ENCODE data around the gene EGFR. TPM values are rescaled to one million over a fixed set of nuclear protein-coding genes. Genes with fewer than 3 reads are reported as not detected.

Gene EGFR
- polyA plus RNA-seq, 1 experiment: 62.6 TPM

DNA sequence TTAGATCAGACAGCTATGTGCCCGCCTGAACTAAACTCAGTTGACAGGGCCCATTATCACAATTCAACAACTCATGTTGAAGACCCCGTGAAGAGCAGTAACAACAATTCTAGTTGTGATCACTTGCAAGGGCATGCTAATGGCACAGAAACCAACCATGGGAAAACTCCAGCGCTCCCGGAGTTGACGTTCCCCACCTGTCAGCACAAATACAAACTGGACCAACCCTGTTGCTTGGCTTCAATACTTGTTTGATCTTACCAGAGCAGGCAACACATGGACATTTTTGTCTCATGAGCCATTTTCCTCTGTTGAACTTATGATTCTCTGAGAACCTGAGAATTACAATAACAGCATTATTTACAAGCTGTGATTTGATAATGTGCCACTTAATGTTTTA lies 227.4 kb downstream of the EGFR start:
- no peak for DNase-seq (ENCODE audit: low read depth, low spot score)
- TF ChIP-seq, protein P1, sequence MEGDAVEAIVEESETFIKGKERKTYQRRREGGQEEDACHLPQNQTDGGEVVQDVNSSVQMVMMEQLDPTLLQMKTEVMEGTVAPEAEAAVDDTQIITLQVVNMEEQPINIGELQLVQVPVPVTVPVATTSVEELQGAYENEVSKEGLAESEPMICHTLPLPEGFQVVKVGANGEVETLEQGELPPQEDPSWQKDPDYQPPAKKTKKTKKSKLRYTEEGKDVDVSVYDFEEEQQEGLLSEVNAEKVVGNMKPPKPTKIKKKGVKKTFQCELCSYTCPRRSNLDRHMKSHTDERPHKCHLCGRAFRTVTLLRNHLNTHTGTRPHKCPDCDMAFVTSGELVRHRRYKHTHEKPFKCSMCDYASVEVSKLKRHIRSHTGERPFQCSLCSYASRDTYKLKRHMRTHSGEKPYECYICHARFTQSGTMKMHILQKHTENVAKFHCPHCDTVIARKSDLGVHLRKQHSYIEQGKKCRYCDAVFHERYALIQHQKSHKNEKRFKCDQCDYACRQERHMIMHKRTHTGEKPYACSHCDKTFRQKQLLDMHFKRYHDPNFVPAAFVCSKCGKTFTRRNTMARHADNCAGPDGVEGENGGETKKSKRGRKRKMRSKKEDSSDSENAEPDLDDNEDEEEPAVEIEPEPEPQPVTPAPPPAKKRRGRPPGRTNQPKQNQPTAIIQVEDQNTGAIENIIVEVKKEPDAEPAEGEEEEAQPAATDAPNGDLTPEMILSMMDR (IDR thresholded peaks at IDR 0.05; ENCODE audit: low read depth, low read length): no peak
- POLR2A ChIA-PET: no interaction called here
- Histone ChIP-seq H3K9me3 (ENCODE audit: control insufficient read depth, insufficient read depth, low read length) (no peaks in the 10 kb centered on the region), H3K4me3 (ENCODE audit: low read depth, low read length) (no peak overlapping the region), H3K27ac (ENCODE audit: low read depth, low read length) (no peak overlapping the region), H3K27me3 (ENCODE audit: control insufficient read depth, insufficient read depth, low read length) (no peaks in the 10 kb centered on the region)
- CTCF ChIA-PET: interaction anchor here (0.7 to 3.3 kb wide), 4 partner anchors 9 to 487 kb away, joined by 3 to 25 read pairs (median 4); partner anchors contain the start of gene SEC61G

DNA sequence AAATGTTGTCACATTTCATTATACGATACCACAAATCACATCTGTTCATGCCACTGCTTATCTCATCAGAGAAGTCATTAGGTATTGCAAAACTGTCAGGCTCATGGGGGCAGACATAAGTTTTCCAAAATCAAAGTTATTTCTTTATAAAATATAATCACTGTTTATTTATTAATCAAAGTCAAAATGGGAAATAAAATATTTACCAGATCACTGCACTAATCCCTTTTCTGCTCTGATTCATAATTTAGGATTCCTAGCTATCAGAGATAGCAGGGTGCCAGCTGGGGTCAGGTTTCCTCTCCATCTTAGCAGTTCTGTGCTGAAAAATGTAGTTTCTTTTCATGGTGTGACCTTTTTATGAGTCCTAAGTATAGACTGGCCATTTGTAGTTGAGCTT lies 228.6 kb downstream of the EGFR start:
- DNase-seq (ENCODE audit: low read depth, low spot score): no peak
- Histone ChIP-seq H3K4me3 (ENCODE audit: low read depth, low read length) (no peak overlapping the region), H3K9me3 (ENCODE audit: control insufficient read depth, insufficient read depth, low read length) (no peaks in the 10 kb centered on the region), H3K27ac (ENCODE audit: low read depth, low read length) (no peak overlapping the region), H3K27me3 (ENCODE audit: control insufficient read depth, insufficient read depth, low read length) (no peaks in the 10 kb centered on the region)
- POLR2A ChIA-PET: interaction anchor here (0.5 to 0.9 kb wide), 2 partner anchors 114 to 120 kb away, joined by 3 to 5 read pairs; no protein-coding TSS in a partner anchor
- CTCF ChIA-PET: interaction anchor here (0.6 to 3.6 kb wide), 4 partner anchors 9 to 488 kb away, joined by 3 to 26 read pairs (median 3); partner anchors contain the start of gene SEC61G
- TF ChIP-seq, protein P1 (IDR thresholded peaks at IDR 0.05; ENCODE audit: low read depth, low read length): no peak

DNA sequence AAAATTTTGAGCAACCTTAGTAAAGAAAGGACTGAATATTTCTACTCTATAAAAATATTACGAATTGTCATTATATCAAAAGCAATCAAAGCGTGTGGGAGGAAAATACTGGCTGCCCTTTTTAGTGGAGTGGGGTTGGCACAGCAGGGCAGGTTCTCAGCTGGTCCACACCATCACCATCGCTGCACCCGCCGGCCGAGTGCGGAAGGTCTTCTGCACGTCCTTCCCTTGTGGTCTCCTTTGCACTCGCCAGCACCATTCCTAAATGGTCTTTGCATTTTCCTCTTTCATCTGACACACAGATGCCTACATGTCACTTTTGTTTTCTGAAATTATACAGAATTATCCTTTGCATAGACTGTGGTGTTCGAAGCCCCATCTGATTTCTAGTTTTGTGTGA lies 229.7 kb downstream of the EGFR start:
- no peak for DNase-seq (ENCODE audit: low read depth, low spot score)
- Histone ChIP-seq H3K27me3 (ENCODE audit: control insufficient read depth, insufficient read depth, low read length) (no peaks in the 10 kb centered on the region), H3K4me3 (ENCODE audit: low read depth, low read length) (no peak overlapping the region), H3K27ac (ENCODE audit: low read depth, low read length) (no peak overlapping the region), H3K9me3 (ENCODE audit: control insufficient read depth, insufficient read depth, low read length) (no peaks in the 10 kb centered on the region)
- TF ChIP-seq, protein P1 (IDR thresholded peaks at IDR 0.05; ENCODE audit: low read depth, low read length): no peak
- ChIA-PET CTCF (interaction anchor here (3.6 kb wide), 1 partner anchor 474 kb away, joined by 26 read pairs; no protein-coding TSS in a partner anchor), POLR2A (no interaction called here)

DNA sequence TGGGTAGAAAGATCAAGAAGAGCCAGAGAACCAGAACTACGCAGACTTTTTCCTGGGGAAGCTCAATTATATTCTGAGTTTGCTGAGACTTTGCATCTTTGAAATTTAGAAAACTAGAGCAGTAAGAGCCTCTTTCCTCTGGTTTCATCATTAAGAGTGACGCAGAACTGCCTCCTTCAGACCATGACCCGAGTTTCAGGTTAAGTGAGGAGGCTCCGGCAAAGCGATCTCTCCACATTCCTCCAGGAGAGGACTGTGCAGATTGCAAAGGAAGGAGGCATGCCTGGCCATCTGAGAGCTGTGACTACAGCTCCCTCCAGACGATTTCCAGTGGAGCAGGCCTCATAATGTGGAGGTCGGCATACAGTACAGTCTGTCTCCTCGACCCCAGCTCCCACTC lies 230.5 kb downstream of the EGFR start:
- TF ChIP-seq, protein P1 (IDR thresholded peaks at IDR 0.05; ENCODE audit: low read depth, low read length): no peak
- CTCF ChIA-PET: interaction anchor here (0.7 to 3.6 kb wide), 3 partner anchors 63 to 479 kb away, joined by 3 to 26 read pairs (median 3); no protein-coding TSS in a partner anchor
- POLR2A ChIA-PET: no interaction called here
- no peak for DNase-seq (ENCODE audit: low read depth, low spot score)
- no peak overlapping the region for H3K4me3 ChIP-seq (ENCODE audit: low read depth, low read length)
- no peaks in the 10 kb centered on the region for H3K9me3 ChIP-seq (ENCODE audit: control insufficient read depth, insufficient read depth, low read length)
- no peak overlapping the region for H3K27ac ChIP-seq (ENCODE audit: low read depth, low read length)
- no peaks in the 10 kb centered on the region for H3K27me3 ChIP-seq (ENCODE audit: control insufficient read depth, insufficient read depth, low read length)

DNA sequence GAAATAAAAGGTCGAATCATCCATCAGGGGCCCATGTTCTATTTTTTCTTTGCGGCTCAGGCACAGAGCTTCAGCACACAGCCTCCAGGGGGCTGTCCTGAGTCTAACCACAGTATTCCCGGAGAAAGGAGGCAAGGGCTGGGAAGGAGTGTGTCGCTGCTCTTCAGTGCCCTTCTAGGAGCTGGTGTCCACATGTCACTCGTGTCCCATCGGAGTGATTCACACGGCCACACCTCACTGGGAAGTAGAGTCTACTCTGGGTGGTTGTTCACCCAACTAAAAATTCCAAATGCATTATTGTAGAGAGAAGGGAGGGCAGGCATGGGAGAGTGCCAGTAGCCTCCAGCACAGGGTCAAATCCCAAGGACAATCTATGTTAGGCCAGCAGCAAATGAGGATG lies 231.5 kb downstream of the EGFR start:
- POLR2A ChIA-PET: no interaction called here

More for the DNA sequence above, 231.5 kb downstream of the EGFR start:
- TF ChIP-seq, protein P1 (IDR thresholded peaks at IDR 0.05; ENCODE audit: low read depth, low read length): peak; percentile 50
- CTCF ChIA-PET: interaction anchor here (3.6 kb wide), 1 partner anchor 476 kb away, joined by 26 read pairs; no protein-coding TSS in a partner anchor
- DNase-seq (ENCODE audit: low read depth, low spot score): no peak
- Histone ChIP-seq H3K9me3 (ENCODE audit: control insufficient read depth, insufficient read depth, low read length) (no peaks in the 10 kb centered on the region; the same call in 1 of the 2 replicates), H3K4me3 (ENCODE audit: low read depth, low read length) (no peak overlapping the region), H3K27me3 (ENCODE audit: control insufficient read depth, insufficient read depth, low read length) (no peaks in the 10 kb centered on the region), H3K27ac (ENCODE audit: low read depth, low read length) (no peak overlapping the region)
